GM23248 (cell line): ENCODE results near the gene MED12. TPM values are rescaled to one million over a fixed set of nuclear protein-coding genes. Genes with fewer than 3 reads are reported as not detected.

Experiments
- DNase-seq: peaks from one replicate; pipeline ENCODE4 v3.0.0-alpha.2; 2015
- H2AFZ ChIP-seq: fragments of 200-600 bp; sonication (generic); 2 replicates; pipeline ENCODE4 v1.6.1; 2016; ENCODE audit warnings: antibody characterized with exemption
- H3F3A ChIP-seq: fragments of 200-600 bp; sonication (generic); 2 replicates; pipeline ENCODE4 v1.6.1; 2016; ENCODE audit warnings: mild to moderate bottlenecking, antibody characterized with exemption, mixed run types; ENCODE audit not compliant: insufficient read depth
- H3K27ac ChIP-seq: fragments of 200-600 bp; sonication (generic); 2 replicates; pipeline ENCODE4 v1.5.1; 2016; ENCODE audit warnings: mild to moderate bottlenecking
- H3K27me3 ChIP-seq: fragments of 200-600 bp; sonication (generic); replicated peaks from 2 replicates; pipeline ENCODE4 v1.6.1; 2016; ENCODE audit warnings: mild to moderate bottlenecking; ENCODE audit not compliant: insufficient read depth
- H3K36me3 ChIP-seq: fragments of 200-600 bp; sonication (generic); 2 replicates; pipeline ENCODE4 v1.6.1; 2016; ENCODE audit warnings: low read depth, mild to moderate bottlenecking
- H3K4me1 ChIP-seq: fragments of 200-600 bp; sonication (generic); 2 replicates; pipeline ENCODE4 v1.6.1; 2016; ENCODE audit warnings: mild to moderate bottlenecking; ENCODE audit not compliant: insufficient read depth
- H3K4me2 ChIP-seq: fragments of 200-600 bp; sonication (generic); one replicate; pipeline ENCODE4 v1.6.1; 2016; ENCODE audit warnings: mild to moderate bottlenecking; ENCODE audit not compliant: unreplicated experiment
- H3K4me3 ChIP-seq: fragments of 200-600 bp; sonication (generic); 2 replicates; pipeline ENCODE4 v1.5.1; 2016; ENCODE audit warnings: mild to moderate bottlenecking
- H3K79me2 ChIP-seq: fragments of 200-600 bp; sonication (generic); 2 replicates; pipeline ENCODE4 v1.6.1; 2016; ENCODE audit warnings: mild to moderate bottlenecking; ENCODE audit not compliant: insufficient read depth
- H3K9ac ChIP-seq: fragments of 200-600 bp; sonication (generic); 2 replicates; pipeline ENCODE4 v1.6.1; 2016; ENCODE audit warnings: mild to moderate bottlenecking
- H3K9me2 ChIP-seq: fragments of 200-600 bp; sonication (generic); 2 replicates; pipeline ENCODE4 v1.6.1; 2016; ENCODE audit warnings: mixed run types, mild to moderate bottlenecking, moderate library complexity; ENCODE audit not compliant: insufficient read depth
- H3K9me3 ChIP-seq: fragments of 200-600 bp; sonication (generic); one replicate; pipeline ENCODE4 v1.6.1; 2017; ENCODE audit warnings: low read depth
- H4K20me1 ChIP-seq: fragments of 200-600 bp; sonication (generic); 2 replicates; pipeline ENCODE4 v1.6.0; 2016; ENCODE audit not compliant: insufficient read depth
- EZH2 ChIP-seq: fragments of 200-600 bp; sonication (generic); IDR thresholded peaks from 2 replicates; pipeline ENCODE4 v1.6.1; 2018; ENCODE audit warnings: antibody characterized with exemption, mild to moderate bottlenecking; ENCODE audit not compliant: insufficient read depth, poor library complexity, severe bottlenecking
- EZH2phosphoT487 ChIP-seq: fragments of 200-600 bp; sonication (generic); IDR thresholded peaks from 2 replicates; pipeline ENCODE4 v1.6.1; 2018; ENCODE audit warnings: antibody characterized with exemption, moderate library complexity, mild to moderate bottlenecking, low read depth; ENCODE audit not compliant: insufficient read depth
- WGBS, 2 experiments: methylation state at CpG; one replicate each; pipeline ENCODE4 v1.1.6; 2015 to 2017; ENCODE audit warnings: low lambda C conversion rate in 2 of 2, low coverage in 1 of 2; ENCODE audit errors: missing lambda C conversion rate in 2 of 2; 5-methylcytosine and 5-hydroxymethylcytosine counted together
- in situ Hi-C: fragments of 300-500 bp; cut with MboI; formaldehyde crosslinking; loops from 2 replicates; pipeline ENCODE4 v1.15.0; 2020
- polyA plus RNA-seq: library from polyadenylated mRNA; unstranded; fragments of >200 nt; fragmentation: Nextera tagmentation; extraction: Ambion mirVana; gene quantifications from 2 replicates; pipeline ENCODE4 v1.2.1, GENCODE V29; 2016
- total RNA-seq: library from RNA; depleted of rRNA; stranded (reverse); fragments of >200 nt; shearing (Covaris generic); gene quantifications from 2 replicates; pipeline ENCODE4 v1.2.3, GENCODE V29; 2014

The MED12 gene
- total and polyA plus RNA-seq, 2 experiments from 2014 or later, result 10.0 to 14.9 TPM

- Histone ChIP-seq H3K4me3 (no peak overlapping the region), H3K79me2 (no peaks in the 10 kb centered on the region), H3K27me3 (no peaks in the 10 kb centered on the region), H3K9ac (no peak overlapping the region), H3K4me2 (no peak overlapping the region), H3K9me2 (no peaks in the 10 kb centered on the region), H3K27ac (no peak overlapping the region), H3K9me3 (no peaks in the 10 kb centered on the region), H3F3A (no peaks in the 10 kb centered on the region), H2AFZ (no peak overlapping the region), H3K4me1 (no peaks in the 10 kb centered on the region), H3K36me3 (no peaks in the 10 kb centered on the region), H4K20me1 (no peaks in the 10 kb centered on the region)
- in situ Hi-C loops, result no loop called here
- WGBS, 2 experiments, result 94 to 100% methylated on average over 3 of the region's 3 CpGs
- TF ChIP-seq EZH2 (no peak), EZH2phosphoT487 (no peak)
- DNase-seq, result no peak
These were observed 12.8 kb upstream of the MED12 start for GRCh38 chrX:71105628-71106027.

GRCh38 chrX:71106427-71106826 is 12.0 kb upstream of the MED12 start, which contains the start of gene CXorf65:
Gene CXorf65, minus strand, starts transcription at chrX:71106740. Its CDS starts 184 bp downstream, at chrX:71106556.
- Histone ChIP-seq H3K4me1 (no peaks in the 10 kb centered on the region), H3K9ac (no peak within 1 kb of the TSS), H3K9me2 (no peaks in the 10 kb centered on the region), H3K9me3 (no peaks in the 10 kb centered on the region), H3K4me3 (no peak within 1 kb of the TSS), H3K4me2 (no peak within 1 kb of the TSS), H3F3A (no peaks in the 10 kb centered on the region), H3K79me2 (no peaks in the 10 kb centered on the region), H3K27me3 (no peaks in the 10 kb centered on the region), H4K20me1 (no peaks in the 10 kb centered on the region), H3K36me3 (no peaks in the 10 kb centered on the region), H2AFZ (no peak within 1 kb of the TSS), H3K27ac (no peak within 1 kb of the TSS)
- DNase-seq, result no peak
- no peak for TF ChIP-seq EZH2
- in situ Hi-C loops, result no loop called here
- WGBS, 2 experiments, result 70 to 82% methylated on average over 1 of the region's 1 CpG

- Histone ChIP-seq H3K4me1 (no peaks in the 10 kb centered on the region), H3F3A (no peaks in the 10 kb centered on the region), H3K9me2 (no peaks in the 10 kb centered on the region), H3K4me2 (no peak overlapping the region), H3K79me2 (no peaks in the 10 kb centered on the region), H3K9ac (no peak overlapping the region), H4K20me1 (no peaks in the 10 kb centered on the region), H3K27me3 (no peaks in the 10 kb centered on the region), H3K27ac (no peak overlapping the region), H3K9me3 (no peaks in the 10 kb centered on the region), H3K36me3 (no peaks in the 10 kb centered on the region), H2AFZ (no peak overlapping the region), H3K4me3 (no peak overlapping the region)
- TF ChIP-seq EZH2, result no peak
- TF ChIP-seq EZH2phosphoT487, result no peak
- in situ Hi-C loops, result no loop called here
- WGBS, 2 experiments, result 50 to 53% methylated on average over 4 of the region's 4 CpGs
- DNase-seq, result no peak
These were observed 11.2 kb upstream of the MED12 start for GRCh38 chrX:71107245-71107644.

- H3K79me2 ChIP-seq, result no peaks in the 10 kb centered on the region
- no peak for TF ChIP-seq EZH2phosphoT487
- TF ChIP-seq EZH2, result no peak
- DNase-seq, result no peak
- no peak overlapping the region for H3K9ac ChIP-seq
- H3K27me3 ChIP-seq, result no peaks in the 10 kb centered on the region
- no peak overlapping the region for H3K27ac ChIP-seq
- no peak overlapping the region for H2AFZ ChIP-seq
- H3K4me3 ChIP-seq, result no peak overlapping the region
- H3K4me1 ChIP-seq, result no peaks in the 10 kb centered on the region
- H3K9me2 ChIP-seq, result no peaks in the 10 kb centered on the region
- no peaks in the 10 kb centered on the region for H3K9me3 ChIP-seq
- H3K36me3 ChIP-seq, result no peaks in the 10 kb centered on the region
- 40 to 45% methylated on average over 9 of the region's 9 CpGs for WGBS, 2 experiments
- in situ Hi-C loops, result no loop called here
- H3F3A ChIP-seq, result no peaks in the 10 kb centered on the region
- no peak overlapping the region for H3K4me2 ChIP-seq
- no peaks in the 10 kb centered on the region for H4K20me1 ChIP-seq
These were observed 10.5 kb upstream of the MED12 start for GRCh38 chrX:71107762-71108360.

GRCh38 chrX:71109051-71109450 is 9.3 kb upstream of the MED12 start:
- Histone ChIP-seq H3K4me2 (no peak overlapping the region), H3K79me2 (no peaks in the 10 kb centered on the region), H3K27me3 (no peaks in the 10 kb centered on the region), H2AFZ (no peak overlapping the region), H3K9me3 (no peaks in the 10 kb centered on the region), H3K36me3 (no peaks in the 10 kb centered on the region), H3F3A (no peaks in the 10 kb centered on the region), H4K20me1 (no peaks in the 10 kb centered on the region), H3K4me3 (no peak overlapping the region), H3K9me2 (no peaks in the 10 kb centered on the region), H3K9ac (no peak overlapping the region), H3K27ac (no peak overlapping the region), H3K4me1 (no peaks in the 10 kb centered on the region)
- 88 to 97% methylated on average over 6 of the region's 6 CpGs for WGBS, 2 experiments
- TF ChIP-seq EZH2phosphoT487, result no peak
- no peak for TF ChIP-seq EZH2
- DNase-seq, result no peak
- in situ Hi-C loops, result no loop called here
